Frontal cortex (tissue), 4 donors: ENCODE measurements around the gene ASIC2. TPM values are rescaled to one million over a fixed set of nuclear protein-coding genes. Genes with fewer than 3 reads are reported as not detected.

ENCODE experiments used
- DNase-seq, 2 donors: peaks; one replicate each; pipeline ENCODE4 v3.0.0; 2012; ENCODE audit warnings: low spot score in 2 of 2
- FAIRE-seq: peaks from 2 replicates; lab custom pipeline; 2012; peaks lifted over from hg19 to GRCh38; lab: Jason Lieb, UNC
- total RNA-seq: library from RNA; depleted of rRNA; stranded (reverse); fragments of >200 nt; gene quantifications from one replicate; pipeline ENCODE4 v1.2.3, GENCODE V29; 2014
- donor health status: control.
- donor health status: control.
- donor health status: control.

ASIC2 gene
- 28.9 TPM for total RNA-seq

- FAIRE-seq (no peak), DNase-seq (peak in 1 of 2 donors; percentile 51)
Measured at GRCh38 chr17:33292981-33293867, at the start of gene ASIC2. ASIC2 (minus strand) TSS chr17:33293295.

- DNase-seq (no peak), FAIRE-seq (no peak)
Measured at GRCh38 chr17:33342025-33342424, 48.9 kb upstream of the ASIC2 start.

- DNase-seq (no peak), FAIRE-seq (no peak)
Measured at GRCh38 chr17:33338242-33338641, 45.1 kb upstream of the ASIC2 start.

- FAIRE-seq (no peak), DNase-seq (no peak)
Measured at GRCh38 chr17:33335491-33336173, 42.5 kb upstream of the ASIC2 start.

GRCh38 chr17:33334703-33335102 lies 41.6 kb upstream of the ASIC2 start:
- FAIRE-seq (no peak), DNase-seq (no peak)

- no peak for FAIRE-seq
Measured at GRCh38 chr17:33330877-33331276, 37.8 kb upstream of the ASIC2 start.

GRCh38 chr17:33328129-33328528 lies 35.0 kb upstream of the ASIC2 start:
- DNase-seq: no peak

More at GRCh38 chr17:33330877-33331276, 37.8 kb upstream of the ASIC2 start:
- DNase-seq: no peak

GRCh38 chr17:33324736-33325135 lies 31.6 kb upstream of the ASIC2 start:
- FAIRE-seq (no peak), DNase-seq (peak in 1 of 2 donors; percentile 3)

More at GRCh38 chr17:33328129-33328528, 35.0 kb upstream of the ASIC2 start:
- no peak for FAIRE-seq

GRCh38 chr17:33322063-33322462 lies 29.0 kb upstream of the ASIC2 start:
- DNase-seq: peak in 1 of 2 donors; percentile 6
- no peak for FAIRE-seq

- no peak for FAIRE-seq
- no peak for DNase-seq
Measured at GRCh38 chr17:33318241-33318640, 25.1 kb upstream of the ASIC2 start.

- FAIRE-seq (no peak), DNase-seq (no peak)
Measured at GRCh38 chr17:33316746-33317145, 23.7 kb upstream of the ASIC2 start.

GRCh38 chr17:33310296-33310695 lies 17.2 kb upstream of the ASIC2 start:
- DNase-seq (no peak), FAIRE-seq (no peak)

GRCh38 chr17:33303254-33303653 lies 10.2 kb upstream of the ASIC2 start:
- FAIRE-seq: no peak
- no peak for DNase-seq

- FAIRE-seq: no peak
- DNase-seq: no peak
Measured at GRCh38 chr17:33302394-33302793, 9.3 kb upstream of the ASIC2 start.

- FAIRE-seq (no peak), DNase-seq (no peak)
Measured at GRCh38 chr17:33300241-33300640, 7.1 kb upstream of the ASIC2 start.

GRCh38 chr17:33299115-33299514 lies 6.0 kb upstream of the ASIC2 start:
- FAIRE-seq (no peak), DNase-seq (no peak)

GRCh38 chr17:33297643-33298042 lies 4.5 kb upstream of the ASIC2 start:
- no peak for FAIRE-seq
- no peak for DNase-seq

GRCh38 chr17:33294994-33295393 lies 1.9 kb upstream of the ASIC2 start:
- no peak for DNase-seq
- FAIRE-seq: no peak

- FAIRE-seq (no peak), DNase-seq (peak; percentile 20 to 32)
Measured at GRCh38 chr17:33292201-33292980, 704 bp downstream of the ASIC2 start.
